ENCODE data around the gene SEH1L.
A peak's percentile ranks its signal among the peaks of the same experiment; 100 is the strongest.

The SEH1L gene

DNA sequence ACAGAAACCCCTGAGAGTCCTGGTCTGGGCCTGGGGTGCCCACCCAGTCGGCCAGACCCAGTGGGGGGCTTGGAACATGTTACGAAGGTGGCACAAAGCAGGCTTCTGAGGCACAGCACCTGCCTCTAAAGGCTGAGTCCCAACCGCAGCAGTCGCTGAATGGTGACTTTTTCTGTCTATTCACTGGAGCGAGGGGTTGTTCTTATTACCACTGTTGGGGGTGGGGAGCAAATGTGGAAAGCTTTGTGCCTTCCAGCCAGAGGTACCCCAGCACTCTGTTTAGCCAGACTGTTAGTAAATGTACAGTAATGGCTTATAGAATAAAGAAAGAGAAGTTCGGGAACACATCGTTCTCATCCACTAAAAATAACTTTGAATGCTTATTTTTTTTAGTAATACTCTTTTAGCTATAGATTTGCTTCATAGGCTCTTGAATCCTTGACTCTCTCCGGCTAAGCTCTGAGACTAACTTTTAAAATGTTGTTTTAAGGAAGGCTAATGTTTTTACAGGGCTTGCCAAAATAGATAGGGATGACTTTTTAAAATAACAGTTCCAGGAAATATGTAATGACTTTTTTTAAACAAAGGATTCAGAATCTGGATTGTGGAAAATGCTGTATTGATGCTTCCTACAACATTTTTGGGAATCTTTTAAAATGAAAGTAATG, 40.4 kb upstream of the SEH1L start:
- H3K9me3 ChIP-seq (ENCODE audit: severe bottlenecking) = no peaks in the 10 kb centered on the region
- no peak overlapping the region for H3K27ac ChIP-seq (ENCODE audit: poor library complexity, severe bottlenecking)
- no peaks in the 10 kb centered on the region for H3K36me3 ChIP-seq (ENCODE audit: low read depth)
- no peak for ATAC-seq (ENCODE audit: low read depth)
- TF ChIP-seq, protein P1, sequence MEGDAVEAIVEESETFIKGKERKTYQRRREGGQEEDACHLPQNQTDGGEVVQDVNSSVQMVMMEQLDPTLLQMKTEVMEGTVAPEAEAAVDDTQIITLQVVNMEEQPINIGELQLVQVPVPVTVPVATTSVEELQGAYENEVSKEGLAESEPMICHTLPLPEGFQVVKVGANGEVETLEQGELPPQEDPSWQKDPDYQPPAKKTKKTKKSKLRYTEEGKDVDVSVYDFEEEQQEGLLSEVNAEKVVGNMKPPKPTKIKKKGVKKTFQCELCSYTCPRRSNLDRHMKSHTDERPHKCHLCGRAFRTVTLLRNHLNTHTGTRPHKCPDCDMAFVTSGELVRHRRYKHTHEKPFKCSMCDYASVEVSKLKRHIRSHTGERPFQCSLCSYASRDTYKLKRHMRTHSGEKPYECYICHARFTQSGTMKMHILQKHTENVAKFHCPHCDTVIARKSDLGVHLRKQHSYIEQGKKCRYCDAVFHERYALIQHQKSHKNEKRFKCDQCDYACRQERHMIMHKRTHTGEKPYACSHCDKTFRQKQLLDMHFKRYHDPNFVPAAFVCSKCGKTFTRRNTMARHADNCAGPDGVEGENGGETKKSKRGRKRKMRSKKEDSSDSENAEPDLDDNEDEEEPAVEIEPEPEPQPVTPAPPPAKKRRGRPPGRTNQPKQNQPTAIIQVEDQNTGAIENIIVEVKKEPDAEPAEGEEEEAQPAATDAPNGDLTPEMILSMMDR (IDR thresholded peaks at IDR 0.05; ENCODE audit: poor library complexity, severe bottlenecking) = no peak
- H3K4me3 ChIP-seq (ENCODE audit: severe bottlenecking) = no peak overlapping the region
- H3K4me1 ChIP-seq (ENCODE audit: insufficient read depth, poor library complexity, severe bottlenecking) = no peaks in the 10 kb centered on the region
- DNase-seq (ENCODE audit: low spot score) = no peak
- H3K27me3 ChIP-seq (ENCODE audit: insufficient read depth, poor library complexity, severe bottlenecking) = no peaks in the 10 kb centered on the region

DNA sequence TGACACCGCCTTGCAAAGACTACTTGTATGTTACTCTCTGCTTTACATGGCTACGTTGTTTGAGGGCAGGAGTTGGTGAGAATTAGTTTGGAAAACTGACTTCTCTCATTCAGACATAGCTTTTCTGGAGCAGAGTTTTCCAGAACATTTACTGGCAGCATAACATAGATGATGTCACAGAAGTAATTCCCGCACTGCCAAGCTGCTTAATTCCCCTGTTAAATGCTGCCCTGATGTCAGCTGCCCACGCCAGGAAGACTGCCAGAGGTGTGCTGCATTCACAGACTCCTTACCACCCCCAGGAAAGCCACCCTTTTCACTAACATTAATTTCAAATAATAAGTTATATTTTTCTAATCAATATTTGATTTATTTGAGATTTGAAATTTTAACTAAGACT, 39.1 kb upstream of the SEH1L start:
- no peak for ATAC-seq (ENCODE audit: low read depth)
- TF ChIP-seq, protein P1 (IDR thresholded peaks at IDR 0.05; ENCODE audit: poor library complexity, severe bottlenecking) = no peak

DNA sequence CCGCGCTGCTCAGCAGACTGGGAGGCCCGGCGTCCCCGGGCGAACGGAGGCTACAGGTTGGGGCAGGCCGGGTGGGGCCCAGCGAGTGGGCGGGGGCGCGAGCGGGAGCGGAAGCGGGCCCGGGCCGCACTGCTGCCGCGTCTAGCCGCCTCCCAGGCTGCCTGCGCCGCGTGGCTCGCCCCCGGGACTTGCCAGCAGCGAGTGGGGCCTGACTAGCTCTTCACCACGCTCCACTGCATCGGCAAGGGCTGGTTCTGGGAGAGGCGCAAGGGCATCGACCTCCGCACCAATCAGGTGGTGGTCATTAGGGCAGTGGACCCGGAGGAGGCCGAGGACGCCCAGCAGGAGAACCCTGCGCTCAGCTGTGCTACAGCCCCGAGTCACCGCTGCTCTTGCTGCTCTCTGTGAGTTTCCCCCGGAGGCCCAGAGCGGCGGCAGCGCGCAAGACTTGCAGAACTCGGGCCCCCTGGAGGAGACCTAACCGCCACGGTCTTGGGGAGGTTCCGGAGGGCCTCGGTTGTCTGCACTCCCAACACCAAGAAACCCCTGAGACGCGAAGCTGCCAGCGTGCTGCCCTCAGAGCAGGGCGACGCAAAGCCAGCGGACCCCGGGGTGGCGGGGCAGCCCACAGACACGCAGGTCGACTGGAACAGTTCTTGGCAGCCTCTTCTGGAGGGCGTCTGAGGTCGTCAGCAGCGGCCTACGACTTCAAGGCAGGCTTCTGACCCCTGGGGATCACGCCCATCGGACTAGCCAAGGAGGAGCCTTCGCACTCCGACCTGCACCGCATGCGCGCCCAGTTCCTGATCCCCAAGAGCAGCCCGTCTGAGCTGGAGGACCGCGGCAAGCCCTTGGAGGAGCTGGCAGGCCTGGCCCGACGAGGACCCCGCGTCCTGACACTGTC, 36.5 kb upstream of the SEH1L start:
- no peak for DNase-seq (ENCODE audit: low spot score)
- TF ChIP-seq, protein P1 (IDR thresholded peaks at IDR 0.05; ENCODE audit: poor library complexity, severe bottlenecking) = no peak
- no peak overlapping the region for H3K27ac ChIP-seq (ENCODE audit: poor library complexity, severe bottlenecking)
- ATAC-seq (ENCODE audit: low read depth) = peak; percentile 46; the same call in 1 of the 3 replicates
- no peaks in the 10 kb centered on the region for H3K36me3 ChIP-seq (ENCODE audit: low read depth)
- H3K4me3 ChIP-seq (ENCODE audit: severe bottlenecking) = no peak overlapping the region
- H3K27me3 ChIP-seq (ENCODE audit: insufficient read depth, poor library complexity, severe bottlenecking) = no peaks in the 10 kb centered on the region
- H3K9me3 ChIP-seq (ENCODE audit: severe bottlenecking) = no peaks in the 10 kb centered on the region
- no peaks in the 10 kb centered on the region for H3K4me1 ChIP-seq (ENCODE audit: insufficient read depth, poor library complexity, severe bottlenecking)

More for the DNA sequence above, 39.1 kb upstream of the SEH1L start:
- Histone ChIP-seq H3K9me3 (ENCODE audit: severe bottlenecking) (no peaks in the 10 kb centered on the region), H3K27me3 (ENCODE audit: insufficient read depth, poor library complexity, severe bottlenecking) (no peaks in the 10 kb centered on the region), H3K27ac (ENCODE audit: poor library complexity, severe bottlenecking) (no peak overlapping the region), H3K4me1 (ENCODE audit: insufficient read depth, poor library complexity, severe bottlenecking) (no peaks in the 10 kb centered on the region), H3K36me3 (ENCODE audit: low read depth) (no peaks in the 10 kb centered on the region), H3K4me3 (ENCODE audit: severe bottlenecking) (no peak overlapping the region)
- DNase-seq (ENCODE audit: low spot score) = no peak

DNA sequence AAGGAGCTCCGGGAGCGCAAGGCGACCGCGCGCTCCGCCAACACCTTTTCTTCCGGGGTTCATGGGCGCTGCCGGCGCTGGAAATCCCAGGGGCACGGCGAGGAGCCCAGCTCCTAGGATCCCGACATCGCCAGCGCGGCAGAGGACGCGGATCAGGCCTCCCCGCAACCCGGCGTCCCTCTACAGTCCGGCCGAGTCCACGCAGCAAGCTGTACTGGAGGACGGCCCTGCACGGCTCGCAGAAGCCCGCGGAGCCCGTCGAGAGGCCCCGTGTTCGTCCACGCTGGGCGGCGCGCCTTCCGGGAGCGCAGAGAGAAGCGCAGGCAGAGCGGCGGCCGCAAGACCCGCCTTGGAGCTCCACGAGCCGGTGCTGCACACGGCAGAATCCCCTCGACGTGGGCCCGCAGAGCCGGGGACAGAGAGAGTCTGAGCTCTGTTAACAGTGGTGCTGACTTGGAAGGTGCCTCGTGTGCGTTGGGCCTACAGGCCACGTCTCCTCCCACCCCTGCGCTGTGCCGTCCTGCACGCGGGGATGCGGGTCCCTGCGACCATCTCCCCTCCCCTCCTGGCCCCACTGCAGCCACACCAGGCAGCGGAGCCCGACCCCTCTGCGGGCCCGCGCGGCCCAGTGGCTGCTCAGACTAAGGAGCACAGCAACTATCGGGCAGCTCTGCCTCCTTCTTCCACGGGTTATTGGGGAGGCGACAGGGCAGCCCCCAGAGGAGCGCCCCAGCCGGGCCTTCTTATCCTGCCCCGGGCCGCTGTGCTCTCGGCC, 35.7 kb upstream of the SEH1L start:
- Histone ChIP-seq H3K27ac (ENCODE audit: poor library complexity, severe bottlenecking) (no peak overlapping the region), H3K4me3 (ENCODE audit: severe bottlenecking) (no peak overlapping the region), H3K4me1 (ENCODE audit: insufficient read depth, poor library complexity, severe bottlenecking) (no peaks in the 10 kb centered on the region), H3K36me3 (ENCODE audit: low read depth) (no peaks in the 10 kb centered on the region), H3K9me3 (ENCODE audit: severe bottlenecking) (no peaks in the 10 kb centered on the region), H3K27me3 (ENCODE audit: insufficient read depth, poor library complexity, severe bottlenecking) (no peaks in the 10 kb centered on the region)
- DNase-seq (ENCODE audit: low spot score) (no peak), ATAC-seq (ENCODE audit: low read depth) (no peak)
- TF ChIP-seq, protein P1 (IDR thresholded peaks at IDR 0.05; ENCODE audit: poor library complexity, severe bottlenecking) = no peak
